HCT116 (cell line): ENCODE measurements around the gene MYO1E. TPM values are rescaled to one million over a fixed set of nuclear protein-coding genes. Genes with fewer than 3 reads are reported as not detected.

Source experiments
- ATAC-seq: fragments of 200-7000 bp; cut with Tn5 transposase; 2 replicates; pipeline ENCODE4 v1.9.1; 2020; ENCODE audit warnings: mild to moderate bottlenecking, moderate library complexity
- BruUV-seq: library from RNA; stranded (reverse); fragments of 400-500 nt; replicated peaks from 2 replicates; lab custom pipeline; 2021; lab: Mats Ljungman, UMichigan
- CTCF ChIA-PET: fragments of 300-600 bp; sonication (Branson Sonifier 250); formaldehyde crosslinking; loops from one replicate; lab custom pipeline; 2021; ENCODE audit warnings: antibody characterized with exemption; lab: Charles Lee
- POLR2A ChIA-PET: fragments of 300-600, 350-600 bp; sonication (Branson Sonifier 250); formaldehyde crosslinking; loops from one replicate; lab custom pipeline; 2021; ENCODE audit warnings: antibody characterized with exemption; lab: Charles Lee
- RAD21 ChIA-PET, 2 experiments: fragments of 300-600 bp; sonication (Branson Sonifier 250); formaldehyde crosslinking; loops; one replicate each; lab custom pipeline; 2023; ENCODE audit warnings: low total read pairs in 2 of 2; ENCODE audit not compliant: uncharacterized antibody in 2 of 2, unreplicated experiment in 2 of 2, low non-redundant PET in 1 of 2; lab: Charles Lee
- DNase-seq: peaks from one replicate; pipeline ENCODE4 v3.0.0-alpha.2; 2010; ENCODE audit warnings: low read depth, low spot score
- H2AFZ ChIP-seq: fragments of 200-600 bp; shearing (Covaris generic), sonication (generic); 2 replicates; pipeline ENCODE4 v1.6.1; 2017; ENCODE audit warnings: low read depth, mixed run types, mixed read lengths, antibody characterized with exemption, low read length; ENCODE audit not compliant: poor library complexity, severe bottlenecking
- H3K27ac ChIP-seq: 2 replicates; pipeline ENCODE4 v1.5.1; 2012; ENCODE audit warnings: low read depth, low read length
- H3K27me3 ChIP-seq: fragments of 200-600 bp; sonication (generic); 2 replicates; pipeline ENCODE4 v1.6.1; 2016; ENCODE audit warnings: mixed run types, low read length, mixed read lengths; ENCODE audit not compliant: insufficient read depth
- H3K36me3 ChIP-seq, 2 experiments: fragments of 200-500 bp in 1 of 2; fragments of 200-600 bp in 1 of 2; sonication (Bioruptor generic) in 1 of 2; sonication (generic) in 1 of 2; 2 replicates each; pipeline versions ENCODE4 v1.5.1 to v1.6.1; 2014 to 2016; ENCODE audit warnings: low read length in 2 of 2, inconsistent platforms in 1 of 2, mixed read lengths in 1 of 2, mixed run types in 1 of 2; ENCODE audit not compliant: insufficient read depth in 2 of 2, control insufficient read depth in 1 of 2
- H3K4me1 ChIP-seq, 2 experiments: fragments of 200-600 bp in 1 of 2; sonication (generic) in 1 of 2; 2 replicates each; pipeline versions ENCODE4 v1.5.1 to v1.6.1; 2012 to 2017; ENCODE audit warnings: low read length in 2 of 2, inconsistent platforms in 1 of 2, mild to moderate bottlenecking in 1 of 2, mixed read lengths in 1 of 2, mixed run types in 1 of 2, moderate library complexity in 1 of 2; ENCODE audit not compliant: insufficient read depth in 2 of 2, control insufficient read depth in 1 of 2
- H3K4me2 ChIP-seq: fragments of 200-600 bp; sonication (generic); 2 replicates; pipeline ENCODE4 v1.6.1; 2017; ENCODE audit warnings: mixed run types, low read length, mixed read lengths
- H3K4me3 ChIP-seq, 2 experiments: fragments of 200-600 bp in 1 of 2; sonication (generic) in 1 of 2; replicated peaks in 1 of 2; 2 replicates each; pipeline ENCODE4 v1.5.1; 2011 to 2016; ENCODE audit warnings: low read length in 2 of 2, control low read depth in 1 of 2, low read depth in 1 of 2, mild to moderate bottlenecking in 1 of 2, mixed read lengths in 1 of 2, mixed run types in 1 of 2
- H3K79me2 ChIP-seq: fragments of 200-600 bp; sonication (generic); 2 replicates; pipeline ENCODE4 v1.6.1; 2017; ENCODE audit warnings: mild to moderate bottlenecking, mixed run types, low read length, moderate library complexity, mixed read lengths; ENCODE audit not compliant: insufficient read depth
- H3K9ac ChIP-seq: fragments of 200-600 bp; sonication (generic); 2 replicates; pipeline ENCODE4 v1.6.1; 2016; ENCODE audit warnings: low read length, mixed read lengths
- H3K9me2 ChIP-seq: fragments of 200-600 bp; sonication (generic), shearing (Covaris generic); 2 replicates; pipeline ENCODE4 v1.6.1; 2017; ENCODE audit warnings: mixed run types, mild to moderate bottlenecking, moderate library complexity; ENCODE audit not compliant: insufficient read depth
- H3K9me3 ChIP-seq, 2 experiments: fragments of 200-500 bp in 1 of 2; fragments of 200-600 bp in 1 of 2; sonication (Bioruptor generic) in 1 of 2; sonication (generic) in 1 of 2; 2 replicates each; pipeline ENCODE4 v1.6.1; 2014 to 2017; ENCODE audit warnings: low read length in 2 of 2, mixed read lengths in 2 of 2, inconsistent platforms in 1 of 2, low read depth in 1 of 2, mild to moderate bottlenecking in 1 of 2, mixed run types in 1 of 2, moderate library complexity in 1 of 2; ENCODE audit not compliant: control insufficient read depth in 1 of 2, insufficient read depth in 1 of 2
- H4K20me1 ChIP-seq: fragments of 200-600 bp; sonication (generic), shearing (Covaris generic); 2 replicates; pipeline ENCODE4 v1.6.1; 2017; ENCODE audit warnings: mixed run types, mild to moderate bottlenecking, moderate library complexity; ENCODE audit not compliant: insufficient read depth
- CBX3 ChIP-seq: IDR thresholded peaks from 2 replicates; pipeline ENCODE4 v1.6.1; 2012; ENCODE audit warnings: low read depth
- CEBPB ChIP-seq: IDR thresholded peaks from 2 replicates; pipeline ENCODE4 v1.6.1; 2012; ENCODE audit warnings: low read depth
- CTCF ChIP-seq, 3 experiments: fragments of 200-600 bp in 1 of 3; sonication (generic) in 1 of 3; IDR thresholded peaks in 2 of 3; conservative IDR thresholded peaks in 1 of 3; 2 replicates each; pipeline ENCODE4 v1.5.1; 2012 to 2017; ENCODE audit warnings: low read depth in 2 of 3, low read length in 2 of 3, antibody characterized with exemption in 1 of 3, borderline replicate concordance in 1 of 3, control low read depth in 1 of 3, mild to moderate bottlenecking in 1 of 3, mixed read lengths in 1 of 3, mixed run types in 1 of 3, moderate library complexity in 1 of 3; ENCODE audit not compliant: insufficient read depth in 1 of 3
- EGR1 ChIP-seq: IDR thresholded peaks from 2 replicates; pipeline ENCODE4 v1.6.1; 2012; ENCODE audit warnings: low read depth
- ELF1 ChIP-seq: IDR thresholded peaks from 2 replicates; pipeline ENCODE4 v1.6.1; 2012; ENCODE audit warnings: low read depth, borderline replicate concordance
- EZH2phosphoT487 ChIP-seq: fragments of 200-600 bp; IDR thresholded peaks from 2 replicates; pipeline ENCODE4 v1.6.1; 2018; ENCODE audit warnings: antibody characterized with exemption, borderline replicate concordance
- MAX ChIP-seq: IDR thresholded peaks from 2 replicates; pipeline ENCODE4 v1.6.1; 2012
- POLR2A ChIP-seq: IDR thresholded peaks from 2 replicates; pipeline ENCODE4 v1.7.0; 2011; ENCODE audit warnings: borderline replicate concordance; ENCODE audit not compliant: insufficient read depth, insufficient read length; ENCODE audit errors: extremely low read depth
- POLR2AphosphoS5 ChIP-seq: IDR thresholded peaks from 2 replicates; pipeline ENCODE4 v1.6.1; 2011; ENCODE audit warnings: mild to moderate bottlenecking, low read depth, low read length, moderate library complexity
- SIN3A ChIP-seq: IDR thresholded peaks from 2 replicates; pipeline ENCODE4 v1.6.1; 2012; ENCODE audit warnings: low read depth
- SRF ChIP-seq: IDR thresholded peaks from 2 replicates; pipeline ENCODE4 v1.6.1; 2012; ENCODE audit warnings: low read depth
- TCF7L2 ChIP-seq: IDR thresholded peaks from 2 replicates; pipeline ENCODE4 v1.7.0; 2011; ENCODE audit warnings: borderline replicate concordance, inconsistent platforms; ENCODE audit not compliant: insufficient read depth, insufficient read length; ENCODE audit errors: extremely low read depth
- YY1 ChIP-seq: IDR thresholded peaks from 2 replicates; pipeline ENCODE4 v1.6.1; 2011; ENCODE audit warnings: low read length, low read depth, moderate library complexity, mild to moderate bottlenecking; ENCODE audit not compliant: insufficient replicate concordance; ENCODE audit errors: extremely low read depth
- ZNF274 ChIP-seq: fragments of 200-500 bp; sonication (Bioruptor generic); IDR thresholded peaks from 2 replicates; pipeline ENCODE4 v1.6.1; 2014; ENCODE audit warnings: mild to moderate bottlenecking, low read depth, low read length, inconsistent platforms
- intact Hi-C: fragments of 100-400 bp; cut with micrococcal nuclease; formaldehyde crosslinking; loops from 2 replicates; pipeline ENCODE4 v1.10.0; 2022
- total RNA-seq: library from RNA; stranded (reverse); gene quantifications from one replicate; pipeline ENCODE4 v1.2.1, GENCODE V29; 2021; ENCODE audit not compliant: unreplicated experiment
- TF ChIP-seq, protein P1 (sequence below): IDR thresholded peaks from 2 replicates; pipeline ENCODE4 v1.6.1; 2012; ENCODE audit warnings: low read depth

The MYO1E gene
- total RNA-seq, 1 experiment from 2014 or later = 182 TPM

DNA sequence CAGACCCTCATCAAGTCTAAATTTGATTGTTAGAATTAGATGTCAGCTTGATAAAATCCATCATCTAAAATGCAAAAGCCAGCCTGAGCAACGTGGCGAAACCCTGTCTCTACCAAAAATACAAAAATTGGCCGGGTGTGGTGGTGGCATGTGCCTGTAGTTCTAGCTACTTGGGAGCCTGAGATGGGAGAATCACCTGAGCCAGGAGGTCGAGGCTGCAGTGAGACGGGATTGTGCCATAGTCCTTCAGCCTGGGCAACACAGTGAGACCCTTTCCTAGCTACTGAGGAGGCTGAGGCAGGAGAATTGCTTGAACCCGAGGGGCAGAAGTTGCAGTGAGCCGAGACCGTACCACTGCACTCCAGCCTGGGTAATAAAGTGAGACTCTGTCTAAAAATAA is 69.5 kb downstream of the MYO1E start:
- no peaks in the 10 kb centered on the region for H4K20me1 ChIP-seq
- H3K27me3 ChIP-seq = no peaks in the 10 kb centered on the region
- ChIA-PET POLR2A (no interaction called here), CTCF (no interaction called here), RAD21 (no interaction called here)
- intact Hi-C loops = no loop called here
- no peak overlapping the region for H3K4me3 ChIP-seq
- H3K4me1 ChIP-seq = peaks cover 65 to 94% of the 10 kb centered on the region in 2 experiments
- TF ChIP-seq TCF7L2 (no peak), EZH2phosphoT487 (no peak), ZNF274 (no peak), POLR2AphosphoS5 (no peak), CTCF (IDR thresholded peaks at IDR 0.05 in 2 of 3, conservative IDR thresholded peaks at IDR 0.05 in 1 of 3; ENCODE audit: borderline replicate concordance in 1 of 3, insufficient read depth in 1 of 3, low read depth in 2 of 3, low read length in 2 of 3) (no peak), ELF1 (no peak), EGR1 (no peak), MAX (no peak), YY1 (no peak), CEBPB (no peak), SRF (no peak), POLR2A (no peak), CBX3 (no peak), SIN3A (no peak)
- TF ChIP-seq, protein P1, sequence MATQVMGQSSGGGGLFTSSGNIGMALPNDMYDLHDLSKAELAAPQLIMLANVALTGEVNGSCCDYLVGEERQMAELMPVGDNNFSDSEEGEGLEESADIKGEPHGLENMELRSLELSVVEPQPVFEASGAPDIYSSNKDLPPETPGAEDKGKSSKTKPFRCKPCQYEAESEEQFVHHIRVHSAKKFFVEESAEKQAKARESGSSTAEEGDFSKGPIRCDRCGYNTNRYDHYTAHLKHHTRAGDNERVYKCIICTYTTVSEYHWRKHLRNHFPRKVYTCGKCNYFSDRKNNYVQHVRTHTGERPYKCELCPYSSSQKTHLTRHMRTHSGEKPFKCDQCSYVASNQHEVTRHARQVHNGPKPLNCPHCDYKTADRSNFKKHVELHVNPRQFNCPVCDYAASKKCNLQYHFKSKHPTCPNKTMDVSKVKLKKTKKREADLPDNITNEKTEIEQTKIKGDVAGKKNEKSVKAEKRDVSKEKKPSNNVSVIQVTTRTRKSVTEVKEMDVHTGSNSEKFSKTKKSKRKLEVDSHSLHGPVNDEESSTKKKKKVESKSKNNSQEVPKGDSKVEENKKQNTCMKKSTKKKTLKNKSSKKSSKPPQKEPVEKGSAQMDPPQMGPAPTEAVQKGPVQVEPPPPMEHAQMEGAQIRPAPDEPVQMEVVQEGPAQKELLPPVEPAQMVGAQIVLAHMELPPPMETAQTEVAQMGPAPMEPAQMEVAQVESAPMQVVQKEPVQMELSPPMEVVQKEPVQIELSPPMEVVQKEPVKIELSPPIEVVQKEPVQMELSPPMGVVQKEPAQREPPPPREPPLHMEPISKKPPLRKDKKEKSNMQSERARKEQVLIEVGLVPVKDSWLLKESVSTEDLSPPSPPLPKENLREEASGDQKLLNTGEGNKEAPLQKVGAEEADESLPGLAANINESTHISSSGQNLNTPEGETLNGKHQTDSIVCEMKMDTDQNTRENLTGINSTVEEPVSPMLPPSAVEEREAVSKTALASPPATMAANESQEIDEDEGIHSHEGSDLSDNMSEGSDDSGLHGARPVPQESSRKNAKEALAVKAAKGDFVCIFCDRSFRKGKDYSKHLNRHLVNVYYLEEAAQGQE = no peak
- no peaks in the 10 kb centered on the region for H3K36me3 ChIP-seq
- no TSS peak for BruUV-seq
- H3K79me2 ChIP-seq = peaks cover 58% of the 10 kb centered on the region
- no peak overlapping the region for H3K27ac ChIP-seq
- DNase-seq (no peak), ATAC-seq (no peak)
- H2AFZ ChIP-seq = no peak overlapping the region
- H3K9me3 ChIP-seq = no peaks in the 10 kb centered on the region
- peak overlapping the region; percentile 76 for H3K4me2 ChIP-seq
- no peaks in the 10 kb centered on the region for H3K9me2 ChIP-seq
- H3K9ac ChIP-seq = peak overlapping the region; percentile 32
